CD4-positive, alpha-beta T cell treated with Interleukin-1 beta for 1 hour (primary cell): Measurements from ENCODE around the gene CRYBA2.

ENCODE experiments used
- DNase-seq, 2 donors: peaks; one replicate each; pipeline ENCODE4 v3.0.0-alpha.2; 2020 to 2022

Gene CRYBA2

DNA sequence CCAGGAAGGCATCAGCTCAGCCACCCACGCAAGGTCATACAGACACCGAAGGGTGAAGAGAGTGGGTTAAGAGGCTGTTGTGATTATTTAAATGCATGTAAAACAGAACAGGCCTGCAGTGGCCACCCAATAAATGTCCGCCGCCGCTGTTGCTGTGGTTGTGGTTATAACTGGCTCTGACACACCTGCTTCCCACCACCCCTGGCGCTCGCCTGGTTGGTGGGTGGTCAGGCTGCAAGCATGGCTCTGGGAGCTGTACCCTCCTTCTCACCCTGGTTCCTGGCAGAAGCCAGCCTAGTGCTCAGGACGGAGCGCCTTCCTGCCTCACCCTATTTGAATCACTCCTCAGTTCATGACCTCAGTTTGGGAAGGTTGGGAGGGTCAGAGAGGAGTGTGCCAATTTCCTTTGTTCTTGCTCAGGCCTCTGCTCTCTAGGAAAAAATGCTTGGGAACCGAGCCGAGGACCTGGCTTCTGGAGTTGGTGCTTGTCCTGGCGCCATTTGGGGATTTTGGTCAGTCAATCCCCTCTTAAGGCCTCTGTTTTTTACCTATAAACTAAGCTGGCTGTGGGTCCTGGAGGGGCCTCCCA, 5.3 kb upstream of the CRYBA2 start:
- no peak for DNase-seq

DNA sequence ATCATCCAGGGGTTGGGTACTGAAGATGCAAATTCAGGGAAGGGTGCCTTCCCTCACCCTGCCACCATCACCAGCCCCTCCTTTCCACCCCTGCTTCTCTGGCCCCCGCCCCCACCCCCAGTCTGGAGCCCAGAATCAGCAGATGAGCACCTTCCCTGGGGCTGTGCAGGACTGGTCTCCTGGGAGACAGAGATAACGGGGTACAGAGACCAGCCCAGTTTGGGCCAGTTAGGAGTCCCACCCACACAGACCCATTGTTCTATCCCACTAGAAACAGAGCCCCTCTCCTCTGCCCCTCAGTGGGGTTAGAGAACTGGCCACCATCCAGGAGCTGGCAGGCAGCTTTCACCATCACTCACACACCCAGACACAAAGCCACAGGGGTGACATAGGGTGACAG, 4.5 kb upstream of the CRYBA2 start:
- DNase-seq, result no peak

DNA sequence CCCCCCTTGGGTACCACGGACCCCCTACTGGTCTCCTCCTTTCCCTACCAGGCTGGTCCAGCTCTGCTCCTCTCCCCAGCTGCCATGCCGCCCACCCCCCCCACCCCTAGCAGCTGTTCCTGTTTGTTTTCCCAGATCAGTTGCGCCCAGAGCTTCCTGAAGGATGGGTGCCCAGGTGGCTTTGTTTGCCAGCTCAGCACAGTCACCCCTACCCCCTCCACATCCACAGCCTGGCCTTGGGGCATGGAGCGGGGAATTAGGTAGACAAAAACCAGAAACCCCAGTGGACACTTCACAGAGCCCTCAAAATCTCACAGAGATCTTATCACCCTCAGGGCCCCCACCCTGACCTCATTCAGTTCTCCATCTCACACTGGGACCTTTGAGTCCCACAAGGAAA, 3.7 kb upstream of the CRYBA2 start:
- no peak for DNase-seq

DNA sequence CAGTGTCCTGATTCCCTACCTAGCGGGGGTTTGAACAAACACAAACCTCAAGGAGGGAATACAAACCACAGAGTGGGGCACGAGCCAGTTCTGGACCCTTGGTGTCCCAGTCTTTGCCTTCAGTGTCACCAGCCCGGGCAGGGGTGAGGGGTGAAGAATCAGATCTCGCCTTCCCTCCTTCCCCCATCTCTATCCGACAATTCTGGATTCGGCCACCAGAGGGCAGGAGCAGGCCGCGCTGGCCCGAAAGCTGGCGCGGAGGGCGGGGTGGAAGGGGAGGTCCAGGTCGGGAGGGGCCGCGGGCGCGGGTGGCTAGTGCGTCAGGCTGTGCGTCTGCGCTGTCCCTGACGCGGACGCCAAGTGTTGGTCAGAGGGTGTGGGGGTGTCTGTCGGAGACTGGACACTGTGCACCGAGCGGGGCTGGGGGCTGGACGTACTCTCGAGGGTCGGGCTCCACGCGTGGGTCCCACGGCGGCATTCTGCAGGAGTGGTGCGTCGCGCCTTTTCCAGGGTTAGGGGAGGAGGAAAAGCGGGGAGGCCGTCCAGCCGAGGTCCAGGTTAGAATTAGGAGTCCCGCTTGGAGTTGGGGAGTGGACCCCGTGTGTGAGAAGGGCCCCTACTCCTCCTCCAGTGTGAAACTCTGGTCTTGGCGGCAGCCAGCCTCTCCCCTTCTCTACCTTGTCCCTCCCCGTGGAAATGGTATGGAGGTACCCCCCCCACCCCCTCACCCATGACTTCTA, 2.9 kb upstream of the CRYBA2 start:
- peak; percentile 72 to 81 for DNase-seq

DNA sequence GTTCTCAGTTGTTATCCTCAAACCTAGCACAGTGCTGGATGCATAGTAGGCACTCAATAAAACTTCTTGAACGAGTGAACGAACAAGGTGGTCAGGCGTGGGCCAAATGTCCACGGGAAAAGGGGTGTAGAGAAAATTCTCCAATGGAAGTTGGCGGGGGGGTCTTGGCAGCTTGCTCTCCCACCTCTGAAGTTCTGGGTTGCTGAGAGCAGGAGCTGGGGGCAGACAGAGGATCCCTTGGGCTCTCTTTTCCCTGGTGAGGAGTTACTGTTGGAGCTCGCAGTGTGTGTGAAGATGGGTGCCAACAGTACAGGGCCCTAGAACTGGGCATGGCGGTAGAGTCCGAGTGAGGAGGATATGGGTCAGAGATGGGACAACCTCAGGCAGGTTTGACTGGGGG, 2.3 kb upstream of the CRYBA2 start:
- DNase-seq, result no peak

DNA sequence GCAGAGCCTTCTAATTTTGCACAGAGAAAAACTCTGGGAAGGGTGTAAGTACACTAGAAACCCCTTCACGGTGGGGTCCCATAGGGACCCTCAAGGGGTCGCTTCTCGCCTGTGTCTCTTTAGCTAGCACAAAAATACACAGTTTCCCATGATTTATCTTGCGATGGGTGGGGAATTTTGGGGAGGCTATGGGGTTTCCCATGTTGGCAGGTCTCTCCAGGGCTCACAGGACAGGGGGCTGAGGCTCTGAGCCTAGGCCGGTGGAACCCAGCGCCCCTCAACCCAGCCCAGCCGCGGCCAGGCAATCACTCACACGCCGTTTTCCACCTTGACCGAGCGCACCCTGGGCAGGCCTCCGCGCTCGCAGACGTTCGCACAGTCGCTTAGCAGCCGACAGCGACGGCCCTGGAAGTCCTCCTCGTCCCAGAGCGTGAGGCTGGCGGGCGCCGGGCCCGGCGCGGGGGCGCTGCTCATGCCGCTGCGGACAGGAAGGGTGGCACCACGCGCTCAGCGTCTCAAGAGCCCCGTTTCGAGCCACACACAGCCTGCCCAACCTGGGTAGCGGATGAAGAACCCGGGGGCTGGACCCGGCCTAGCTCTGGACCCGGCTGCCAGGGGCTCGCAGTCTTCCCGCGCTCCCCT, 398 bp downstream of the CRYBA2 start:
- no peak for DNase-seq

DNA sequence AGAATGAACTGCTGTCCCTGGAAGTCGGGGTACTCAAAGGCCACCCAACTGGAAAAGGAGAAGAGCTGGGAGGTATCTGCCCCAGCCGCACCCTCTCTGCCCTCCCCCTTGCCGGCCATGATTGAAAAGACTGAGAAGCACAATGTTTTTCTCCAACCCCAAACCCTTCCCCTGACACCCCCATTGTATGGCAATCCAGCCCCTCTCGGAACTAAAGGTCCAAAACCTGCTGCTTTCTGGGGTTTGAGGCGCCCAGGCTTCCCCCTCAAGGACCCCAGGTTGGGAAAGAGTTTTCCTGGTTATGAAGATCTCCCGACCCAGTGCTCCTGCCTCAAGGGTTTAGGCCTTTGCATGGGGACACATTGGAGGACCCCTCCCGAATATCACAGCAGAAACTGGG, 1.0 kb downstream of the CRYBA2 start:
- no peak for DNase-seq

DNA sequence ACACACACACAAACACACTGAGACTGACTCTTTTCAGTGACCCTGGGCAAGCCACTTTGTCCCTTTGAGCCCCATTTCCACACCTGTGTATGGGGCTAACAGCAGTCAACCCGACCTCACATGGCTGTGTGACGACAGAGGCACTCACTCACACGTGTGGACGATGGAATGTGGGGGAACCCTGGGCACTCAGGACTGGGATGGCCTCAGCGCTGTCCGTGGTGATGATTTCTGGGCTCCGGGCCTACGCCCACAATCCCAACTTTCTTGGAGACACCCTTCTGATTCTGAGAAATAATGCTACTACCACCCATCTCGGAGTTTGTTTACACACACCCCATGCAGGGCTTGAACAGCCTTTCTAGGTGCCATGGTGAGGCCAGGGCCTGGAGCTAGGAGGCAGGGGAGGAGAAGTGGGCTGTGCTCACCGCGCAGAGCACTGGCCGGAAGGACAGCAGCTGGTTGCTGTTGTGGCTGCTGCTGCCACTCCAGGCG, 1.5 kb downstream of the CRYBA2 start:
- DNase-seq, result no peak

DNA sequence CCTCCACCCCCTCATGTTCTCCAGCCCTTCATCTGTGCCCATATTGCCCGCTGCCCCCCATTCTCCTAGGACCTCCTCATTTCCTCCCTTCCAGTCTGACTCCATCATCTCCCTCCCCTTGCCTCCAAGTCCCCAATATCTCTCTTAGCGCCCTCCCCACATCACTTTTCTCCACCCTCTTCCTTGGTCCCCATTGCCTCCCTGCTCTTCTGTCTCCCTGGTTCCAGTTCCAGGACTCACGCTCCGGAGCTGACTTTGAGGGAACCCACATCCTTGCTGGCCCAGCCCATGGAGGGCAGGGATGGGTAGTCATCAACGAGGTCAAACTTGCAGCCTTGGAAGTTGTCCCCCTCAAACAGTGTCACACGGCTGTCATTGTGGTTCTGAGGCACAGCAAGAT, 2.6 kb downstream of the CRYBA2 start:
- DNase-seq, result no peak

DNA sequence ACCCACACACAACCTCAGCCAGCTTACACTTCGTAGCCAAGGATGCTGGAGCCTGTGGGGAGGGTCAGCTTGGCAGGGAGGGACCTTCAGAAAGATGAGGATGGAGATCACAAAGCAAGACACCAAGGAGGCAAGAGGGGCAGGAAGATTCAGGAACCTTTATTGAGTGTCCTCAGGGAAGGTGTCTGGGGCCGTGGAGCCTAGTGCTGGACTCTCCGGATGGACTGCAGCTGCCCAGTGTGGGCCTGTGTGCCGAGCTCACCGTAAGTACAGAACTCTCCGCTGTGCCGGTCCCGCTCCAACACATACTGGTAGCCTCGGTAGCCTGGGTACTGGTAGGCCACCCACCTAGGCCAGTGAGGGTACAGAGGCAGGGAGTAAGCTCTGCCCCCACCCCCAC, 3.2 kb downstream of the CRYBA2 start:
- DNase-seq, result no peak

DNA sequence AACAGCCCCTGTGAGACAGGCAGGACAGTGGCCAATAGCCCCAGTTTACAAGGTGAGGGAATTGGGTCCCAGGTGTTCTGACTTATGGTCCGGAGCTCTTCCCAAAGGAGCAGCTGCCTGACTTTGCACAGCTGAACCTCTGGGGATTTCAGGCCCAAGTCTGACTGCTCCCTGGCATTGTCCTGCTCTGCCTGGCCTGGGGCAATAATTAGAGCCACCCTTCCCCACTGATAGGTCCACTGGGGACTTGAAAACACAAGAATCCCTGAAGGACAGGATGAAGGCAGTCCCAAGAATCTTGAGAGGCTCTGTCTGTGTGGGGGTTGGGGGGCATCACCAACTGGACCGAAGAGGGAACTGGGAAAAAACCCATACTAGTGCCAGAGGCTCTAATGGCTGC, 4.6 kb downstream of the CRYBA2 start:
- DNase-seq, result no peak

DNA sequence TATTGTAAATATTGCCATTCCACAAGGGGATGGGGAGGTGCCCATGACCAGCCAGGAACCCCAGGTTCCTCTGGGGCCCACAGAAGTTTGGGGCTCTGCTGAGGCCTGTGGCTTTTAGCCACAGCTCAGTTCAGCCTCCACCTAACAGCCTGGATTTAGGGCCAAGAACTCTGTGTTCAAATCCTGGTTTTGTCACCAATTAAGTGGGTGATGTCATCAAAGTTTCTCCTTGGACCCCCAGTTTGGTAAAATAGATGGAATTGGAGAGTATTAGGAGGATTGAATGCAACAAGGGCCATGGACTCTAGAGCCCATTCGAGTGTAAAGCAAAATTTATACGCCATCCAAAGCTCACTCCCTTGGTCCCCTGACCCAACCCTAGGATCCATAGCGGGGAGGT, 5.1 kb downstream of the CRYBA2 start:
- DNase-seq, result no peak

DNA sequence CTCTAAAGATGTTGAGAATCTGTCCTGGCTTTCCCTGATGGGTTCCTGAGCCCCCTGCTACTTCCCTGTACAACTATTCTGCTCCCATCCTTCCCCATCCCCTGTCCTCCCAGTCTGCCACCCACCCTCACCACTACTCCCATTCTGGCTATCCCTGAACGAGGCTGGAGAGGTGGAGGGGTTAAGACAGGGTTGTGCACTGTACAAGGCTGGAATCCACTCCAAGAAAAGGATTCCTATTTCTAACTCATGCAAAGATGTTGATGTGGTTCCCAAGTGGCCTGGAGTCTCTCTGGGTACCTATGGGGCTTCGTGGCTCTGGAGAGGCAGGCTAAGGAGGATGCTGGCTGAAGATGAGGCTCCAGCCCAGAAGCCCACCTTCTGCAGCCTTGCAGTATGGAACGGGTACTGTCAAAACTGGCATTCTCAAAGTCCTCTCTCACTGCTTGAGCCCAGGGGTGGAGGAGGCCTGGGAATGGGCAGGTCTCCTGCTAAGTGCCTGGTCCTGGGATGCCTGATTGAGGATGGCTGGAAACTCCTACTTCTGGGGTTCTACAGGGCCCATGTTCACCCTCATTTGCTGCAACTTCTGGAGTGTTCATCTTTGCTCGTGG, 7.0 kb downstream of the CRYBA2 start:
- no peak for DNase-seq

DNA sequence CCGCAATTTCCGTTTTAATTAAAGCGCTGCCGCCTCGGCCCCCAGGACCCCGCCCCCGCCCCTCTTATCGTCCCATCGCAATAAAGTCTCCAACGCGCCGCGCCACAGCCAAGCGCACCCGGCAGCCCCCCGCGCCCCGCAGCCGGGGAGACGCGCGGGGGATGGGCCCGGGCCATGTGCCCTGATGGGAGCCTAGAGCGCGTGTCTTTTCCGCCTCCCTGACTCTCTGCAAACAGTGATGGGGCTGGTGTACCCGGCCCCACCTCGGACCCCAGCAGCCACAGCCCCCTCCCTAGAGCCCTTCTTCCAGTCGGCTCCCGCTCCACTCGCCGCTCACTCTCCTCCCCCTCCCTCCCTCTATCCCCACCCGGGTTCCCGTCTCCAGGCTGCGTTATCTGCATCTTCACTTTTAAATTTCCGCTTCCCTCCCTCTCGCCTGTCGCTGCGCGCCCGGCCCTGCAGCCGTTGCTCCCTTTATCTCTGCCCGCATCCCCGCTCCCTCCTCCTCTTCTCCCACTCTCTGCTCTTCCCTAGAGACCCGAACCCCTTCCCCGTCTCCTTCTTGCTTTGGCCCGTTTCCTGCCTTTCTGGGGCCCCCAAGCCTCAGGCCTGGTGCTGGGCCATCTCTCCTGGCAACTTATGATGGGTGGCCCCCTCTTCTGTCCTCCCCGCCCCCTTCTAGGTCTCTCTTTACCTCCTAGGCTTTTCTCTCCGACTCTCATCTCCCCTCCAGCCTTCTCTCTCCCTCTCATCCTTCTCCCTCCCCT, 7.7 kb downstream of the CRYBA2 start:
- DNase-seq, result no peak

DNA sequence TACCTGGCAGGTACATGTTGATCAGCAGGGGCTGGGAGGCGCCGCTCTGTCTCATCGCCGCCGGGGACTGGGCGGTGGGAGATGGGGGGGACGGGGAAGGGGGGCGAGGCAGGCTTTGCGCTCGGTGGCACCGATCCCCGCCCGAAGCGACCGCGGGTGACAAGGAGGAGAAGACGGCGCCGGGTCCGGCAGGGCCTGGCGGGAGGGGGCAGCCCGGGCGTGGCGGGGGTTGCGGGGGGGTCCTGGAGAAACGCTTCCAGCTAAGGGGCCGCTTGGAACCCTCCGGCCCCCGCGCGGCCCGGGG, 8.2 kb downstream of the CRYBA2 start, which contains the start of gene FEV:
FEV (minus strand) TSS at position 164 of the 304 bp plus-strand sequence; CDS start at position 55, 109 bp downstream.
- no peak for DNase-seq

DNA sequence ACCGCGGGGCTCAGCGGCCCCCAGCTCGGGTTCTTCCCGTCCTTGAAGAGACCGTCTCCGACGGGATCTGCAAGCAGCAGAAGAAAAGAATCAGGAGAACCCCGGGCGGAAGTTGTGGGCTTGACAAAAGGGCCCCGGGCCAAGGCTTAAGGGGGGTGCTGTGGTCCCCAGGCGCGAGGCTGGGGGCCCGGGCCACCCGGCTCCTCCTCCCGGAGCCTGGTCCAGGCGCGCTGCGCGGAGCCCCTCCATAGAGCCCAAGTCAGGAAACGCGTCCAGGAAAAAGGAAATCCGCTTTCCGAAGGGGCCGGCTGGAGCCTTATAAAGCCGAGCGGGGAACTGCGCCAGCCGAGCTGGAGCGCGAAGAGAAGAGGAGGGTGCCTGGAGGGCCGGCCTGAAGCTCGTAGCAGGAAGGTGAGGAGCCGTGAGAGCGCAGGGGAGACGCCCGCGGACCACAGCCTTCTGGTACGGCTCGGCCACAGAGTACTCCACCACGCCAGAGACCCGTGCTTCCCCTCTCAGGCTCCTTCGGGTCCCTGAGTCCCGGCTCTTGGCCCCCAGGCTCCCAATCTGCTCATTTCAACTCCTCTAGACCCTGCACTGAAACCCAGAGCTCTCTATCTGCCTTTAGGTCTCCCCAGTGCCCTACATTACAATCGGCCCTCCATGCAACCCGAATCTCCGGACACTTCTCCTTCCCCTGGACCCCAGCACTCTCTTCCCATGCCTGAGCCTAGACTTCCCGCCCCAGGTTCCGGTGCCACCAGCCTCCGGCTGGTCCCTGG, 8.8 kb downstream of the CRYBA2 start:
- DNase-seq, result no peak

DNA sequence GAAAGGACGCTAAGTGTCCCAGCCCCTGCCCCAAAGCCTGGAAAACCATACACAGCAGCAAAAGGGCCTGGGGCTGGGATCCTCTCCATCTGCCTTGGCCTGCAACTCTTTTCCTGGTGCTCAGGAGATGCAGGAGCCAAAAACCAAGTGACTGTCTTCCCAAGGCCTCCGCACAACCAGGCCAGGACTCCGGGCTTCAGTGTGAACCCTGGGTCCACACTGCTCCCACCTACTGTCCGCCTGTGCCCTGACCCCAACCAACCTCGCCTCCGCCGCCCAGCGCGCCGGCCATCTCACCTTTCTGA, 9.3 kb downstream of the CRYBA2 start:
- DNase-seq, result no peak

DNA sequence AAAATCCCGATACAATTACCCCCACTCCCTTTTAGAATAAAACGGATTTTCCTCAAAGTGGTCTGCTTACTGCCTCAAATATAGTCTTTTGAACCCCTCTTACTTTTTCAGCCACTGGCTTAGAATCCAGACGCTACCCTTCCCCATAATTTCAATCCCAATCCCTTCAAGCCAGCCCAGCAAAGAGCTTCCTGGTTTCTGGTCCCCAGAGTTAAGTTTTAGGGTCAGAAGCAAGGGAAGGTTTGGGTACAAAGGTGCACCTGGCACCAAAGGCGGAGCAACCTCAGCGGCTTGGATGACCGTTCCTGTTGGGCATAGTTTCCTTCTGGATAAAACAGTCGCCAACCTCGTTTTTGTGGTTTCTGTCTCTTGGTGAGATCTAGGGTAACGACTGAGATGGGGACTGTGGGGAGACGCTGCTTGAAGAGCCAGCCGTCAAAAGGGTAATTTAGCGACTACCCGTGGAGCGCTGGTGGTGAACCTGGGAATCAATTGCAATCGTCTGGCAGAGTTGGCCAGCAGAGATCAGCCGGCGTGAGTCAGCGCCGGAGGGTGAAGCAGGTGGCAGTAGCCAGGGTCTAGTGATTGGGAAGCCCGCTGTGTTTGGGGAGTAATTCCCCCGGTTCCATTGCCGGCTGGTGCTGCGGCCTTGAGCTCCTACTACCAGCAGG, 9.8 kb downstream of the CRYBA2 start:
- DNase-seq, result no peak

DNA sequence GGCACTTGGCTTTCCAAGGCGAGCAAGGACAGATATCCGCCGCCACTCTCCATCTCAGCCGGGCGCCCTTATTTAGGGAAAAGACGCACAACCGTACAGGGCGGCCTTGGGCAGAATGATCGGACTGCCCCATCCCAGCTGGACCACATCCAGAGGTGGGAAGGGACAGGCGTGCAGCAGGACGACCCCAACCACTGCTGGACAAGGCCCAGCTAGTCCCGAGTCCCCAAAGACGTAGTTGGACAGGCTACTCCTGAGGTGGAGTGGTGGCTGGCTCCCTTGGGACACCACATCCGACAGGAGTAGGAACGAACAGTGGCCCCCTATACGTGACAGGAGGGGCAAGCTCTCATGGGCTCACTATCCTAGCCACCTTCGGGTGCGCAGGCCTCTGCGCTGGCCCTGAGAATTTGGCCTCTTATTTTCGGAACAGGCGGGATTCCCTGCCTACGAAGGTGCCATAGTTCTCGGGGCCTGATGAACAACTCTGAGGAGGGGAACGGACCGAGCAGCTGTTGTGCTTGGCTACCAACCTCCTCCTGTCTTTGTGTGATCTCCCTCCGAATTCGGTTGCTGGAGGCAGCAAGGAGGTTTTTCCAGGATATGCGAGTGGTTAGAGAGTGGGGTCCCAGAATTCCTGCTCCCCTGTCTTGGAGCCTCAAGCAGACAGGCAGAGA, 10.5 kb downstream of the CRYBA2 start:
- DNase-seq, result no peak

DNA sequence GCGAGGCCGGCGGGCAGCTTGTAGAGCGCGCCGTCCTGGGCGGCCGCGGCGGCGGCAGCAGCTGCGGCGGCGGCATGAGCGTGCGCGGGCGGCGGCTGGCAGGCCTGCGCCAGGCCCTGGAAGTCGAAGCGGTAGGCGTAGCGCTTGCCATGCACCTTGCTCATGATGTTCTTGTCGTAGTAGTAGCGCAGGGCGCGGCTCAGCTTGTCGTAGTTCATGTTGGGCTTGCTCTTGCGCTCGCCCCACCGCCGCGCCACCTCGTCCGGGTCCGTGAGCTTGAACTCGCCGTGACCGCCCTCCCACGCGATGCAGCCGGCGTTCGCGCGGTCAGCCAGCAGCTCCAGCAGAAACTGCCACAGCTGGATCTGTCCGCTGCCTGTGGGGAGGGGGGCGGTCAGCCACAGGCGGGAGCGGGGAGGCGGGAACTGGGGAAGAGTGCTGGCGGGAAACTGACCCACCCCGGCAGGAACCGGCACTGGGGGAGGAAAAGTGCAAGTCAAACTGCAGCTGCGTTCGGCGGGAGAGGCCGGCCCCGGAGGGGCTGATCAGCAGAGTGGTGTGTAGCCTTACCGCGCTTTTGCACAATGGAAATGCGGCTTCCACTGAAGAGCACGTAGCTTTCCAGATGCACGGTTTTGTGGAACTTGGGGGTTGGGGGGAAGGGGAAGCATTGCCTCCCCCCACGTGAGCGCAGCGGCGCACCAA, 11.2 kb downstream of the CRYBA2 start:
- DNase-seq, result peak in 1 of 2 donors; percentile 21
